Measurements from ENCODE around the gene METTL1.

METTL1 gene

DNA sequence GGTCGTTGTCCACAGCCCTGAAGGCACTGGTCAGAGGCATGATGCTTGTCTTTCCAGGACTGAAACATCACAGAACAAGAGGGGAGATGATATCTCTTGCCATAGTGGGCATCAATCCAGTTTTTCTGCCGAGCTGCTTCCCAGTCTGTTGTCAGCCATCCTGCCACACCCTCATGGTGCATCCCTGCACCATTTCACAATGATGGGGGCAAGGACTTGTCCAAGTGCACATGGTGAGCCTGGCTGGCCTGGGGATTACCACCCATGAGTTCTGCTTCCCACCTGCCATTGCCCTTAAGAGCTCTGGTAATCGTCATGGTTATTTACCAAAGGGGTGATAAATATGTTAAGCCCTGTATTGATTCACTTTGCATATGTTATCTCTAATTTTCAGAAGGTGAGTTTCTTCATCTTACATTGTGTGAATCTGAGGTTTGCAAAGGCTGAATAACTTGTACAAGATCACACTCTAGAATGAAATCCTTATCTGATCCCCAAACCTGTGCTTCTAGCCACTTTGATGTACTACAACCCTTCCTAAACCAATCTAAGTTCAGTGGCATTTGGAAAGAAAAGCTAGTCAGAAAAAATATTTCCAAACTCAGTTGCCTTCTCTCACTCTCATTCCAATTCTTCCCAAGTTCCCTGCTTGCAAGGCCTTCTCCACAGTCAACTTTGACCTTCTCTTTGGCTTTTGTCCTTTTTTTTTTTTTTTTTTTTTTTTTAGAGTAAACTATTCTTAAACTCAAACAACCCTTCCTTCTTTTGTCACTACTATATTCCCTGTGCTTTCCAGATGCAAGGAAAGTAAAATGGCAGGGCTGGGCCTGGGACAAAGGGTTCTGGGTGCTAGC is 44.3 kb upstream of the METTL1 start:
- Histone ChIP-seq H3K4me1 (peaks cover 0 to 46% (median 29%) of the 10 kb centered on the region in 4 donors), H3K36me3 (peaks cover 21 to 54% (median 31%) of the 10 kb centered on the region in 3 donors), H3K27me3 (no peaks in the 10 kb centered on the region), H3K9me3 (no peaks in the 10 kb centered on the region), H3K4me3 (no peak overlapping the region), H3K27ac (peak overlapping the region; percentile 47 to 53)
- intact Hi-C loops (cut with DNase I; ENCODE audit: low total_unique reads) = no loop called here
- peak in 1 of 2 donors; percentile 44 for DNase-seq
- TF ChIP-seq CTCF (IDR thresholded peaks at IDR 0.05) = no peak

GRCh38 chr12:57815177-57816000 is 43.5 kb upstream of the METTL1 start:
- H3K27ac ChIP-seq = peak overlapping the region in 1 of 2 donors; percentile 47

DNA sequence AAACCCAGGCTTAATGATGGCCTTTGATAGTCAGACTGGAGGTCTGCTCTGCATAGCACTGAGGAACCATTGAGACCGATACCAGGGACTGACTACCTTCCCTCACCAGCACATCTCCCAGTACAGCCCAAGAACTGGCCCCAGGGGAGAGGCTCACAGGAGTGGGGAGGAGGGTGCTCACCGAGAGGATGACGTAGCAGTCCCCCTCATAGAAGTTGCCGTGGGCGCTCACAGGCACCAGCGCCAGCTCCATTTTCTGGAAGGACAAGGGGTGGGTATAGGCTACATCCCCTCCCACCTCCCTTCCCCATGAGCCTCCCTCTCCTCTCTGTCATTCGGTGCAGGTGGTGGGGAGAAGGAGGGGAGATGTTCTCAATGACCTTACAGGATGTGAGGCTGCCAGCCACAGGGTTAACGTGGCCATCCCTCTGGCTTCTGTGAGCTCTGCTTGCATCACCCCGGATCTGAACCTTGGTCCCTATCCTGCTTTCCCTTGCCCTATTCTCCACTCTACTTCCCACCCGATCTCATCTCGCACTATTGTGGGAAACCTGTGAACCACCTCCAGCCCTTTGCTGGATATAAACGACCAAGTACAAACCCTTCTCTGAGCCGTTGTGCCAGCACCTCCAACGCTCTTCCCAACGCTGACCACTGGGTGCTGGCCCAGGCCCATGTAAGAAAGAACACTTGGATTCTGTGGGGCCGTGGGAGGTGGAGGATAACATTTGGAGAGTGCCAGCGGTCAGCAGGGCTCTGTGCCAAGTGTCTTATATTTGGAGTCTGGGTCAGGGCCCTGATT is 42.3 kb upstream of the METTL1 start:
- peak in 1 of 2 donors; percentile 72 for DNase-seq
- Histone ChIP-seq H3K4me3 (no peak overlapping the region), H3K4me1 (peaks cover 0 to 46% (median 29%) of the 10 kb centered on the region in 4 donors), H3K36me3 (peaks cover 13 to 54% (median 29%) of the 10 kb centered on the region in 3 donors), H3K27ac (peak overlapping the region; percentile 2 to 29), H3K27me3 (no peaks in the 10 kb centered on the region), H3K9me3 (no peaks in the 10 kb centered on the region)
- peak; percentile 15 to 26 for TF ChIP-seq CTCF (IDR thresholded peaks at IDR 0.05)
- intact Hi-C loops (cut with DNase I; ENCODE audit: low total_unique reads) = no loop called here

More at GRCh38 chr12:57815177-57816000, 43.5 kb upstream of the METTL1 start:
- Histone ChIP-seq H3K4me3 (no peak overlapping the region), H3K9me3 (no peaks in the 10 kb centered on the region), H3K4me1 (peaks cover 0 to 46% (median 29%) of the 10 kb centered on the region in 4 donors), H3K27me3 (no peaks in the 10 kb centered on the region), H3K36me3 (peaks cover 14 to 54% (median 30%) of the 10 kb centered on the region in 3 donors)
- TF ChIP-seq CTCF (IDR thresholded peaks at IDR 0.05) = no peak
- DNase-seq = peak in 1 of 2 donors; percentile 65
- intact Hi-C loops (cut with DNase I; ENCODE audit: low total_unique reads) = no loop called here

DNA sequence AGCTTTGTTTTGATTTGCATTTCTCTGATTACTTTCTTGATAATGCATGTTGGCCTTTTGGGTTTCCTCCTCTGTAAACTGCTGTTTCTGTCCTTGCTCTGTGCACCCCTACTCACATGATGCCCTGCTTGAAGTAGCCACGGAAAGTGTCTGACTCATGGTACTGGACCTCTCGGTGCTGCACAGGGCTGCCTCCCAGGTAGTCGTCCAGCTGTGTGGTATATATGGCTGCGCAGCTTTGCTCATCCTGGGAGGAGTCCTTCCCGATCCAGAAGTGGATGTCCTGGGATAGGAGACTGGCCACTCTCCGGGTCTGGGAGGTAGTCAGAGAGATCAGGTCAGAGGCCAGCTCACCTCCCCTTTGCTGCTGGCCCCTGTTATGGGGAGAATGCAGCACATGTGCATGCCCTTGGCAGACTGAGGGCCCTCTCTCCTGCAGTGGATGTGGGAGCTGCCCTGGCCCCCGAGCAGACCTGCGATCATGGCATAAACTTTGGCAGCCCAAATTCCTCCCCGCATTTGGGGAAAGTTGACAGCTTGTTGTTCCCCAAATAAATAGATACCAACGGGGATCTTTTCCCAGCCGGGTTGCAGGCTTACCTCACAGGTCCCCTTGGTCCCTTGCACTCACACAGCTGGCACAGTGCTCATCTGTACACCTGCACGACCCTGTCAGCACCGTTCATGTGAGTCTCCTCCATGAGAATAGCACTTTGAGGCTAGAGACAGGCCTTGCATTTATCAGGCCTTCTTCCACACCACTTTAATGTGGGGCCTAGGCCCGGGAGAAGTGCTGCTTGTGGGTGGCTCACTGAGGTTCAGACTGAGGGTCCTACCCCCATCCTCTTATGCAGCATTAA is 41.4 kb upstream of the METTL1 start:
- intact Hi-C loops (cut with DNase I; ENCODE audit: low total_unique reads) = no loop called here
- no peak for TF ChIP-seq CTCF (IDR thresholded peaks at IDR 0.05)
- H3K4me1 ChIP-seq = peaks cover 0 to 46% (median 29%) of the 10 kb centered on the region in 4 donors
- H3K27ac ChIP-seq = no peak overlapping the region
- DNase-seq = peak in 1 of 2 donors; percentile 60
- no peak overlapping the region for H3K4me3 ChIP-seq
- H3K9me3 ChIP-seq = no peaks in the 10 kb centered on the region
- H3K36me3 ChIP-seq = peaks cover 10 to 54% (median 29%) of the 10 kb centered on the region in 3 donors
- H3K27me3 ChIP-seq = no peaks in the 10 kb centered on the region
